K562 (cell line): ENCODE data around the gene ZNF180. TPM values are rescaled to one million over a fixed set of nuclear protein-coding genes. Genes with fewer than 3 reads are reported as not detected.

Source experiments
- ATAC-seq: fragments of 200-7000 bp; cut with Tn5 transposase; 3 replicates; pipeline ENCODE4 v1.9.1; 2020; ENCODE audit warnings: moderate library complexity
- BruUV-seq: library from RNA; stranded (reverse); fragments of 400-500 nt; replicated peaks from 2 replicates; lab custom pipeline; 2021; lab: Mats Ljungman, UMichigan
- CTCF ChIA-PET: fragments of 300-600 bp; formaldehyde crosslinking; extraction: SDS; loops from one replicate; lab custom pipeline; 2021; ENCODE audit warnings: low intra/inter-chr PET ratio; lab: Yijun Ruan, JAX
- POLR2A ChIA-PET: fragments of 300-600, 350-650 bp; sonication (Branson Sonifier 250); formaldehyde crosslinking; extraction: SDS; loops from one replicate; lab custom pipeline; 2021; ENCODE audit warnings: antibody characterized with exemption, inconsistent platforms; lab: Yijun Ruan, JAX
- DNase-seq, 4 experiments: peaks; one replicate each; pipeline versions ENCODE4 v3.0.0 to v3.0.0-alpha.2; 2011 to 2018; ENCODE audit warnings: low spot score in 3 of 4, mixed read lengths in 3 of 4; ENCODE audit errors: extremely low read depth in 1 of 4
- FAIRE-seq: peaks from 2 replicates; lab custom pipeline; 2011; peaks lifted over from hg19 to GRCh38; lab: Jason Lieb, UNC
- H2AFZ ChIP-seq: 2 replicates; pipeline ENCODE4 v1.6.0; 2011; ENCODE audit warnings: low read depth, low read length, control low read depth, inconsistent platforms
- H3K27ac ChIP-seq: fragments of 200-600 bp; 3 replicates; pipeline ENCODE4 v1.8.0; 2011; ENCODE audit warnings: low read depth, mild to moderate bottlenecking, control low read depth, inconsistent platforms, low read length, moderate library complexity, mixed read lengths; ENCODE audit errors: extremely low read depth
- H3K27me3 ChIP-seq, 2 experiments: fragments of 300-600 bp in 1 of 2; 2 replicates in 1 of 2; 3 replicates in 1 of 2; pipeline versions ENCODE4 v1.6.0 to v1.8.0; 2011; ENCODE audit warnings: inconsistent platforms in 2 of 2, low read length in 2 of 2, mild to moderate bottlenecking in 1 of 2, mixed read lengths in 1 of 2, moderate library complexity in 1 of 2; ENCODE audit not compliant: control insufficient read depth in 2 of 2, insufficient read depth in 2 of 2
- H3K36me3 ChIP-seq: fragments of 300-600 bp; 3 replicates; pipeline ENCODE4 v1.8.0; 2011; ENCODE audit warnings: mild to moderate bottlenecking, low read length, inconsistent platforms; ENCODE audit not compliant: control insufficient read depth, insufficient read depth
- H3K4me1 ChIP-seq, 2 experiments: fragments of 200-600 bp in 1 of 2; replicated peaks in 1 of 2; 2 replicates in 1 of 2; 3 replicates in 1 of 2; pipeline versions ENCODE4 v1.5.1 to v1.8.0; 2011; ENCODE audit warnings: inconsistent platforms in 2 of 2, low read length in 2 of 2, mild to moderate bottlenecking in 1 of 2, mixed read lengths in 1 of 2, moderate library complexity in 1 of 2; ENCODE audit not compliant: control insufficient read depth in 2 of 2, insufficient read depth in 2 of 2
- H3K4me2 ChIP-seq: 2 replicates; pipeline ENCODE4 v1.6.1; 2011; ENCODE audit warnings: low read length, control low read depth, inconsistent platforms, mixed read lengths; ENCODE audit not compliant: insufficient read depth
- H3K4me3 ChIP-seq: fragments of 200-600 bp; sonication (generic), shearing (Covaris generic); 2 replicates; pipeline ENCODE4 v1.5.1; 2016; ENCODE audit warnings: control low read depth, inconsistent platforms
- H3K79me2 ChIP-seq: fragments of 200-600 bp; 3 replicates; pipeline ENCODE4 v1.8.0; 2011; ENCODE audit warnings: low read length, inconsistent platforms; ENCODE audit not compliant: control insufficient read depth, insufficient read depth
- H3K9ac ChIP-seq, 2 experiments: 2 replicates each; pipeline versions ENCODE4 v1.6.0 to v1.6.1; 2011; ENCODE audit warnings: low read depth in 2 of 2, low read length in 2 of 2, control low read depth in 1 of 2, inconsistent platforms in 1 of 2, mild to moderate bottlenecking in 1 of 2, mixed read lengths in 1 of 2; ENCODE audit not compliant: insufficient read depth in 1 of 2
- H3K9me1 ChIP-seq: one replicate; pipeline ENCODE4 v1.6.0; 2011; ENCODE audit warnings: inconsistent platforms, mild to moderate bottlenecking, low read length, moderate library complexity; ENCODE audit not compliant: control insufficient read depth, insufficient read depth
- H3K9me3 ChIP-seq: replicated peaks from 2 replicates; pipeline ENCODE4 v1.5.1; 2011; ENCODE audit warnings: low read depth, low read length, inconsistent platforms; ENCODE audit not compliant: control insufficient read depth, insufficient read depth
- H4K20me1 ChIP-seq: replicated peaks from 2 replicates; pipeline ENCODE4 v1.6.1; 2011; ENCODE audit warnings: low read length, inconsistent platforms, mixed read lengths; ENCODE audit not compliant: control insufficient read depth, insufficient read depth
- C11orf30 ChIP-seq: fragments of 450-650 bp; IDR thresholded peaks from 2 replicates; pipeline ENCODE4 v1.6.1; 2016; ENCODE audit warnings: low read depth, mild to moderate bottlenecking
- E2F8 ChIP-seq: fragments of 450-650 bp; IDR thresholded peaks from 2 replicates; pipeline ENCODE4 v1.7.1; 2018; ENCODE audit warnings: mild to moderate bottlenecking, low read depth; ENCODE audit not compliant: partially characterized antibody
- ETV6 ChIP-seq, 3 experiments: fragments of 150-350 bp in 1 of 3; sonication (generic) in 1 of 3; formaldehyde crosslinking in 1 of 3; IDR thresholded peaks; 2 replicates each; pipeline versions ENCODE4 v1.6.1 to v1.8.0; 2014 to 2022; ENCODE audit warnings: borderline replicate concordance in 2 of 3, low read depth in 2 of 3, antibody characterized with exemption in 1 of 3, low read length in 1 of 3, mild to moderate bottlenecking in 1 of 3, missing genetic modification reagents in 1 of 3
- FIP1L1 ChIP-seq: fragments of 200-400 bp; formaldehyde crosslinking; IDR thresholded peaks from 2 replicates; pipeline ENCODE4 v1.6.1; 2018; ENCODE audit warnings: mild to moderate bottlenecking, low read depth, low read length; ENCODE audit not compliant: poor library complexity, severe bottlenecking
- GTF2E2 ChIP-seq: fragments of 200-800 bp; sonication (Bioruptor generic); IDR thresholded peaks from 2 replicates; pipeline ENCODE4 v1.6.1; 2016; ENCODE audit warnings: missing genetic modification characterization, missing compliant biosample characterization
- IRF1 ChIP-seq: sonication (generic); formaldehyde crosslinking; IDR thresholded peaks from 2 replicates; pipeline ENCODE4 v1.8.0; 2022; ENCODE audit warnings: missing genetic modification reagents, mild to moderate bottlenecking, borderline replicate concordance
- KHSRP ChIP-seq: fragments of 450-650 bp; IDR thresholded peaks from 2 replicates; pipeline ENCODE4 v1.6.1; 2017
- MAFG ChIP-seq: fragments of 450-650 bp; conservative IDR thresholded peaks from 2 replicates; pipeline ENCODE4 v1.6.1; 2016; ENCODE audit warnings: missing genetic modification characterization, missing compliant biosample characterization
- POLR2AphosphoS5 ChIP-seq: IDR thresholded peaks from 2 replicates; pipeline ENCODE4 v1.6.1; 2011; ENCODE audit warnings: mild to moderate bottlenecking, low read depth, low read length, moderate library complexity; ENCODE audit not compliant: control insufficient read depth, insufficient read depth
- STAG1 ChIP-seq: sonication (generic); formaldehyde crosslinking; IDR thresholded peaks from 2 replicates; pipeline ENCODE4 v1.5.0; 2020; ENCODE audit warnings: missing genetic modification reagents, borderline replicate concordance
- TRIM25 ChIP-seq: fragments of 450-650 bp; IDR thresholded peaks from 2 replicates; pipeline ENCODE4 v1.7.0; 2016; ENCODE audit warnings: borderline replicate concordance
- ZBTB17 ChIP-seq: fragments of 450-650 bp; formaldehyde crosslinking; IDR thresholded peaks from 2 replicates; pipeline ENCODE4 v1.4.0; 2020; ENCODE audit warnings: mild to moderate bottlenecking
- ZKSCAN3 ChIP-seq: fragments of 250-450 bp; sonication (Bioruptor Pico); IDR thresholded peaks from 2 replicates; pipeline ENCODE4 v1.4.0; 2020
- ZNF24 ChIP-seq: fragments of 450-650 bp; IDR thresholded peaks from 2 replicates; pipeline ENCODE4 v1.6.1; 2016
- ZNF316 ChIP-seq: fragments of 450-650 bp; IDR thresholded peaks from 2 replicates; pipeline ENCODE4 v1.6.1; 2016
- ZNF57 ChIP-seq: fragments of 450-650 bp; formaldehyde crosslinking; IDR thresholded peaks from 2 replicates; pipeline ENCODE4 v1.4.0; 2020; ENCODE audit warnings: mild to moderate bottlenecking, moderate library complexity
- ZSCAN32 ChIP-seq: fragments of 450-650 bp; formaldehyde crosslinking; IDR thresholded peaks from 2 replicates; pipeline ENCODE4 v1.4.0; 2020; ENCODE audit warnings: mild to moderate bottlenecking, moderate library complexity
- WGBS: fragments of 100-300 bp; shearing (Covaris generic); methylation state at CpG from one replicate; pipeline ENCODE4 v1.1.6; 2016; ENCODE audit warnings: low coverage, mixed read lengths; ENCODE audit not compliant: insufficient coverage; ENCODE audit errors: missing lambda C conversion rate; 5-methylcytosine and 5-hydroxymethylcytosine counted together
- in situ Hi-C: fragments of 300-500 bp; cut with MboI; formaldehyde crosslinking; loops from 4 replicates; pipeline ENCODE4 v1.15.0; 2018; ENCODE audit warnings: inconsistent platforms, mixed read lengths
- intact Hi-C: fragments of 100-400 bp; cut with micrococcal nuclease; formaldehyde crosslinking; loops from 2 replicates; pipeline ENCODE4 v1.14.2; 2022
- polyA plus RNA-seq, 8 experiments: library from polyadenylated mRNA; depleted of rRNA in 4 of 8; stranded (reverse) in 5 of 8; unstranded in 3 of 8; fragments of >200 nt; fragmentation: Nextera tagmentation in 2 of 8; fragmentation: Illumina TruSeq in 1 of 8; extraction: Ambion mirVana in 2 of 8; extraction: Trizol in 1 of 8; gene quantifications; 2 replicates each; pipeline versions ENCODE4 v1.2.1 to v1.2.3, GENCODE V29; 2011 to 2014; ENCODE audit warnings: inconsistent platforms in 1 of 8, missing spikeins in 1 of 8
- total RNA-seq, 7 experiments: library from RNA; depleted of rRNA in 6 of 7; stranded (reverse); fragments of >200 nt in 6 of 7; fragmentation: Illumina TruSeq in 2 of 7; extraction: Trizol in 2 of 7; gene quantifications; 2 replicates each; pipeline versions ENCODE4 v1.2.1 to v1.2.3, GENCODE V29; 2011 to 2021; ENCODE audit warnings: low replicate concordance in 1 of 7

The ZNF180 gene
- total and polyA plus RNA-seq, 9 of the 15 experiments (the other 6 are each of a cell fraction or from before 2014, with no cell fraction given), result 1.8 to 8.7 (median 5.9) TPM

- Histone ChIP-seq H4K20me1 (no peaks in the 10 kb centered on the region), H3K9me3 (peaks cover 21% of the 10 kb centered on the region), H3K4me1 (peaks cover 7 to 22% of the 10 kb centered on the region in 2 experiments; a peak in 3 of 5 replicates), H3K36me3 (peaks cover 55% of the 10 kb centered on the region; the same call in 2 of the 3 replicates), H3K9ac (no peak overlapping the region), H2AFZ (no peak overlapping the region), H3K27ac (no peak overlapping the region), H3K4me3 (no peak overlapping the region), H3K4me2 (no peak overlapping the region), H3K9me1 (no peaks in the 10 kb centered on the region), H3K79me2 (peaks cover 29% of the 10 kb centered on the region), H3K27me3 (no peaks in the 10 kb centered on the region)
- 89% methylated on average over 1 of the region's 1 CpG for WGBS
- in situ Hi-C loops, result no loop called here
- TF ChIP-seq FIP1L1 (no peak), E2F8 (no peak), STAG1 (CRISPR knock-in tag) (no peak), ZSCAN32 (CRISPR knock-in tag) (no peak), C11orf30 (peak; percentile 61; the same call in 1 of the 2 replicates), ZBTB17 (no peak), ZNF316 (peak; percentile 79), ETV6 (IDR thresholded peaks at IDR 0.05; ENCODE audit: borderline replicate concordance in 1 of 2, low read depth in 2 of 2, low read length in 1 of 2) (no peak), ETV6 (CRISPR knock-in tag; IDR thresholded peaks at IDR 0.05; ENCODE audit: borderline replicate concordance) (no peak), GTF2E2 (no peak), ZNF57 (CRISPR knock-in tag) (no peak), ZKSCAN3 (no peak), KHSRP (no peak), ZNF24 (no peak), IRF1 (CRISPR knock-in tag) (no peak), POLR2AphosphoS5 (no peak), MAFG (tag) (peak; percentile 49), TRIM25 (no peak)
- no TSS peak for BruUV-seq
- DNase-seq (no peak), ATAC-seq (no peak), FAIRE-seq (no peak)
- intact Hi-C loops, result no loop called here
- POLR2A ChIA-PET, result no interaction called here
- CTCF ChIA-PET, result no interaction called here
Observed at GRCh38 chr19:44496711-44497110, 3.6 kb downstream of the ZNF180 start.
